Astrocyte (in vitro differentiated cells and primary cell): Measurements from ENCODE around the gene RRBP1. TPM values are rescaled to one million over a fixed set of nuclear protein-coding genes. Genes with fewer than 3 reads are reported as not detected.

Source experiments
- DNase-seq: peaks from one replicate; pipeline ENCODE4 v3.0.0-alpha.2; 2010; ENCODE audit warnings: low read depth
- FAIRE-seq: peaks from 2 replicates; lab custom pipeline; 2011; peaks lifted over from hg19 to GRCh38; lab: Jason Lieb, UNC
- H2AFZ ChIP-seq: 2 replicates; pipeline ENCODE4 v1.6.0; 2012; ENCODE audit warnings: low read depth, low read length, inconsistent platforms
- H3K27ac ChIP-seq: 2 replicates; pipeline ENCODE4 v1.5.1; 2011; ENCODE audit warnings: low read depth, low read length, inconsistent platforms
- H3K27me3 ChIP-seq: 2 replicates; pipeline ENCODE4 v1.6.0; 2011; ENCODE audit warnings: low read length, inconsistent platforms; ENCODE audit not compliant: insufficient read depth
- H3K36me3 ChIP-seq: 2 replicates; pipeline ENCODE4 v1.5.1; 2011; ENCODE audit warnings: low read length, inconsistent platforms; ENCODE audit not compliant: insufficient read depth
- H3K4me1 ChIP-seq: 2 replicates; pipeline ENCODE4 v1.5.1; 2011; ENCODE audit warnings: low read length, inconsistent platforms; ENCODE audit not compliant: insufficient read depth
- H3K4me2 ChIP-seq: 2 replicates; pipeline ENCODE4 v1.6.0; 2012; ENCODE audit warnings: low read length, inconsistent platforms
- H3K4me3 ChIP-seq: 2 replicates; pipeline ENCODE4 v1.5.1; 2011; ENCODE audit warnings: low read depth, mild to moderate bottlenecking, low read length, inconsistent platforms; ENCODE audit not compliant: insufficient read depth
- H3K79me2 ChIP-seq: 2 replicates; pipeline ENCODE4 v1.6.0; 2012; ENCODE audit warnings: mild to moderate bottlenecking, low read length, inconsistent platforms; ENCODE audit not compliant: insufficient read depth
- H3K9ac ChIP-seq: 2 replicates; pipeline ENCODE4 v1.6.0; 2012; ENCODE audit warnings: mild to moderate bottlenecking, low read length, inconsistent platforms
- H3K9me3 ChIP-seq: 2 replicates; pipeline ENCODE4 v1.5.1; 2012; ENCODE audit warnings: low read depth, mild to moderate bottlenecking, low read length, inconsistent platforms; ENCODE audit not compliant: insufficient read depth
- H4K20me1 ChIP-seq: 2 replicates; pipeline ENCODE4 v1.6.0; 2012; ENCODE audit warnings: low read length, inconsistent platforms; ENCODE audit not compliant: insufficient read depth
- H3K27ac Mint-ChIP-seq: one replicate; pipeline ENCODE4 v1.8.0; 2021; ENCODE audit warnings: mild to moderate bottlenecking, mixed read lengths; ENCODE audit not compliant: unreplicated experiment
- H3K27me3 Mint-ChIP-seq: one replicate; pipeline ENCODE4 v1.8.0; 2021; ENCODE audit warnings: low read depth, mixed read lengths; ENCODE audit not compliant: unreplicated experiment
- H3K36me3 Mint-ChIP-seq: one replicate; pipeline ENCODE4 v1.8.0; 2021; ENCODE audit warnings: low read depth, mixed read lengths; ENCODE audit not compliant: unreplicated experiment
- H3K4me1 Mint-ChIP-seq: one replicate; pipeline ENCODE4 v1.8.0; 2021; ENCODE audit warnings: low read depth, mixed read lengths; ENCODE audit not compliant: unreplicated experiment
- H3K4me3 Mint-ChIP-seq: one replicate; pipeline ENCODE4 v1.8.0; 2021; ENCODE audit warnings: mild to moderate bottlenecking, moderate library complexity, mixed read lengths; ENCODE audit not compliant: unreplicated experiment
- H3K9me3 Mint-ChIP-seq: one replicate; pipeline ENCODE4 v1.8.0; 2021; ENCODE audit warnings: mild to moderate bottlenecking, mixed read lengths; ENCODE audit not compliant: unreplicated experiment
- CTCF ChIP-seq: IDR thresholded peaks from 2 replicates; pipeline ENCODE4 v1.5.1; 2011; ENCODE audit warnings: low read depth, mild to moderate bottlenecking, inconsistent platforms, low read length, moderate library complexity; ENCODE audit not compliant: insufficient read depth
- EZH2 ChIP-seq: IDR thresholded peaks from 2 replicates; pipeline ENCODE4 v1.6.1; 2012; ENCODE audit warnings: mild to moderate bottlenecking, low read length, inconsistent platforms; ENCODE audit not compliant: insufficient read depth
- total RNA-seq: library from RNA; stranded (reverse); gene quantifications from 2 replicates; pipeline ENCODE4 v1.2.1, GENCODE V29; 2021

RRBP1 gene
- total RNA-seq, 1 donor from 2014 or later, result 347 TPM

- no peak for TF ChIP-seq CTCF
- TF ChIP-seq EZH2, result no peak
- no peak overlapping the region for H2AFZ ChIP-seq
- DNase-seq (peak; percentile 57), FAIRE-seq (no peak)
- peaks cover 28% of the 10 kb centered on the region for H3K36me3 ChIP-seq
- peaks cover 98% of the 10 kb centered on the region for H4K20me1 ChIP-seq
- H3K79me2 ChIP-seq, result peaks cover 100% of the 10 kb centered on the region
- H3K36me3 Mint-ChIP-seq, result peaks cover 30% of the 10 kb centered on the region
- peak overlapping the region; percentile 69 for H3K27ac ChIP-seq
- H3K27me3 ChIP-seq, result no peaks in the 10 kb centered on the region
- no peaks in the 10 kb centered on the region for H3K27me3 Mint-ChIP-seq
- peaks cover 60% of the 10 kb centered on the region for H3K4me1 Mint-ChIP-seq
- peak overlapping the region; percentile 42 for H3K4me2 ChIP-seq
- H3K4me1 ChIP-seq, result peaks cover 46% of the 10 kb centered on the region
- H3K9ac ChIP-seq, result peak overlapping the region; percentile 42
- H3K27ac Mint-ChIP-seq, result peak overlapping the region; percentile 43
- no peak overlapping the region for H3K4me3 ChIP-seq
- H3K9me3 ChIP-seq, result no peaks in the 10 kb centered on the region
- peak overlapping the region; percentile 29 for H3K4me3 Mint-ChIP-seq
- peaks cover 2% of the 10 kb centered on the region for H3K9me3 Mint-ChIP-seq
Observed at GRCh38 chr20:17662333-17663039, 19.6 kb downstream of the RRBP1 start.

- Histone ChIP-seq H4K20me1 (peaks cover 98% of the 10 kb centered on the region), H3K4me1 (peaks cover 36% of the 10 kb centered on the region), H3K27me3 (no peaks in the 10 kb centered on the region), H3K79me2 (peaks cover 100% of the 10 kb centered on the region), H3K4me3 (no peak overlapping the region), H3K9me3 (no peaks in the 10 kb centered on the region), H2AFZ (no peak overlapping the region), H3K36me3 (peaks cover 34% of the 10 kb centered on the region), H3K27ac (peak overlapping the region; percentile 8), H3K9ac (peak overlapping the region; percentile 13), H3K4me2 (no peak overlapping the region)
- H3K4me3 Mint-ChIP-seq, result no peak overlapping the region
- DNase-seq, result no peak
- peaks cover 2% of the 10 kb centered on the region for H3K9me3 Mint-ChIP-seq
- no peaks in the 10 kb centered on the region for H3K27me3 Mint-ChIP-seq
- no peak for TF ChIP-seq EZH2
- TF ChIP-seq CTCF, result no peak
- peaks cover 57% of the 10 kb centered on the region for H3K4me1 Mint-ChIP-seq
- H3K27ac Mint-ChIP-seq, result no peak overlapping the region
- FAIRE-seq, result peak; percentile 58
- H3K36me3 Mint-ChIP-seq, result peaks cover 36% of the 10 kb centered on the region
Observed at GRCh38 chr20:17661121-17661744, 20.8 kb downstream of the RRBP1 start.
